IMR-90 (cell line): Measurements from ENCODE around the gene OR51Q1. TPM values are rescaled to one million over a fixed set of nuclear protein-coding genes. Genes with fewer than 3 reads are reported as not detected.

Experiments used
- ATAC-seq: fragments of 200-7000 bp; cut with Tn5 transposase; 2 replicates; pipeline ENCODE4 v1.9.1; 2020; ENCODE audit warnings: low read depth, mild to moderate bottlenecking, moderate library complexity
- BruUV-seq: library from RNA; stranded (reverse); fragments of 400-500 nt; replicated peaks from 2 replicates; lab custom pipeline; 2021; lab: Mats Ljungman, UMichigan
- CTCF ChIA-PET: fragments of 300-600 bp; formaldehyde crosslinking; extraction: SDS; loops from one replicate; lab custom pipeline; 2021; ENCODE audit warnings: antibody characterized with exemption; lab: Yijun Ruan, JAX
- POLR2A ChIA-PET: fragments of 300-600 bp; sonication (Branson Sonifier 250); formaldehyde crosslinking; loops from one replicate; lab custom pipeline; 2022; ENCODE audit warnings: antibody characterized with exemption; ENCODE audit not compliant: unreplicated experiment; lab: Charles Lee
- DNase-seq: peaks from one replicate; pipeline ENCODE4 v3.0.0; 2013
- H2AFZ ChIP-seq: replicated peaks from 2 replicates; pipeline ENCODE3; 2013; ENCODE audit warnings: low read length, mild to moderate bottlenecking; ENCODE audit not compliant: poor library complexity
- H2AK5ac ChIP-seq: 2 replicates; pipeline ENCODE4 v1.6.1; 2013; ENCODE audit warnings: low read depth, low read length, inconsistent platforms
- H2AK9ac ChIP-seq: replicated peaks from 2 replicates; pipeline ENCODE3; 2013; ENCODE audit warnings: mild to moderate bottlenecking, low read depth, low read length, moderate library complexity; ENCODE audit not compliant: poor library complexity
- H2BK120ac ChIP-seq: 2 replicates; pipeline ENCODE4 v1.6.1; 2013; ENCODE audit warnings: low read depth, low read length, inconsistent platforms
- H2BK15ac ChIP-seq: 3 replicates; pipeline ENCODE4 v1.6.1; 2013; ENCODE audit warnings: low read depth, low read length, inconsistent platforms
- H2BK20ac ChIP-seq: 2 replicates; pipeline ENCODE4 v1.6.1; 2013; ENCODE audit warnings: low read depth, mild to moderate bottlenecking, inconsistent platforms, low read length, moderate library complexity
- H2BK5ac ChIP-seq: 2 replicates; pipeline ENCODE4 v1.6.1; 2013; ENCODE audit warnings: mild to moderate bottlenecking, low read depth, low read length, inconsistent platforms; ENCODE audit not compliant: poor library complexity, severe bottlenecking
- H3K14ac ChIP-seq: replicated peaks from 2 replicates; pipeline ENCODE4 v1.6.1; 2013; ENCODE audit warnings: low read depth, low read length, inconsistent platforms
- H3K18ac ChIP-seq: 2 replicates; pipeline ENCODE4 v1.6.1; 2013; ENCODE audit warnings: low read depth, low read length, control low read depth
- H3K23ac ChIP-seq: 2 replicates; pipeline ENCODE4 v1.6.1; 2013; ENCODE audit warnings: low read depth, low read length, inconsistent platforms
- H3K27ac ChIP-seq: 2 replicates; pipeline ENCODE4 v1.5.1; 2013; ENCODE audit warnings: mild to moderate bottlenecking, control low read depth, low read length; ENCODE audit not compliant: insufficient read depth
- H3K27me3 ChIP-seq: 2 replicates; pipeline ENCODE4 v1.6.1; 2013; ENCODE audit warnings: low read length; ENCODE audit not compliant: control insufficient read depth, insufficient read depth
- H3K36me3 ChIP-seq: 2 replicates; pipeline ENCODE4 v1.6.1; 2013; ENCODE audit warnings: low read length, mixed read lengths; ENCODE audit not compliant: control insufficient read depth, insufficient read depth
- H3K4ac ChIP-seq: 2 replicates; pipeline ENCODE4 v1.6.1; 2013; ENCODE audit warnings: low read depth, low read length, inconsistent platforms
- H3K4me1 ChIP-seq: 2 replicates; pipeline ENCODE4 v1.6.1; 2013; ENCODE audit warnings: low read length, mixed read lengths; ENCODE audit not compliant: control insufficient read depth, insufficient read depth
- H3K4me2 ChIP-seq: 2 replicates; pipeline ENCODE4 v1.6.1; 2013; ENCODE audit warnings: low read depth, mild to moderate bottlenecking, control low read depth, low read length, moderate library complexity
- H3K4me3 ChIP-seq: 2 replicates; pipeline ENCODE4 v1.5.1; 2013; ENCODE audit warnings: low read depth, mild to moderate bottlenecking, control low read depth, low read length, moderate library complexity; ENCODE audit not compliant: insufficient read depth
- H3K56ac ChIP-seq: 2 replicates; pipeline ENCODE4 v1.6.1; 2013; ENCODE audit warnings: low read length, inconsistent platforms; ENCODE audit not compliant: insufficient read depth; ENCODE audit errors: extremely low read depth
- H3K79me1 ChIP-seq, 2 experiments: 2 replicates each; pipeline ENCODE4 v1.6.1; 2013; ENCODE audit warnings: low read length in 2 of 2, inconsistent platforms in 1 of 2, low read depth in 1 of 2
- H3K9ac ChIP-seq: 2 replicates; pipeline ENCODE4 v1.6.1; 2013; ENCODE audit warnings: low read depth, low read length, control low read depth
- H3K9me1 ChIP-seq: 2 replicates; pipeline ENCODE4 v1.6.1; 2013; ENCODE audit warnings: low read length, inconsistent platforms; ENCODE audit not compliant: insufficient read depth
- H3K9me3 ChIP-seq: 2 replicates; pipeline ENCODE4 v1.6.1; 2013; ENCODE audit warnings: low read length; ENCODE audit not compliant: control insufficient read depth, insufficient read depth
- H4K20me1 ChIP-seq: 2 replicates; pipeline ENCODE4 v1.6.1; 2013; ENCODE audit warnings: low read length, inconsistent platforms; ENCODE audit not compliant: insufficient read depth
- H4K5ac ChIP-seq: 2 replicates; pipeline ENCODE4 v1.6.1; 2013; ENCODE audit warnings: mild to moderate bottlenecking, low read depth, low read length, control low read depth
- H4K8ac ChIP-seq, 2 experiments: 2 replicates each; pipeline ENCODE4 v1.6.1; 2013; ENCODE audit warnings: low read depth in 2 of 2, low read length in 2 of 2, control low read depth in 1 of 2, inconsistent platforms in 1 of 2
- H4K91ac ChIP-seq: 2 replicates; pipeline ENCODE4 v1.6.1; 2013; ENCODE audit warnings: low read depth, low read length, inconsistent platforms; ENCODE audit not compliant: insufficient read depth
- NFE2L2 ChIP-seq: fragments of 150-350 bp; IDR thresholded peaks from 2 replicates; pipeline ENCODE4 v1.6.1; 2016; ENCODE audit warnings: low read depth, mild to moderate bottlenecking, low read length
- RFX5 ChIP-seq: IDR thresholded peaks from 2 replicates; pipeline ENCODE4 v1.8.0; 2012; ENCODE audit warnings: low read depth, mild to moderate bottlenecking, low read length, moderate library complexity
- dilution Hi-C: fragments of 300-500 bp; cut with HindIII; formaldehyde crosslinking; loops from one replicate; pipeline ENCODE4 v1.14.3; 2018; ENCODE audit warnings: low sequenced_read_pairs; ENCODE audit not compliant: unreplicated experiment
- in situ Hi-C: fragments of 300-500 bp; cut with MboI; formaldehyde crosslinking; loops from 3 replicates; pipeline ENCODE4 v1.14.3; 2019; ENCODE audit warnings: low sequenced_read_pairs, inconsistent platforms, mixed read lengths
- intact Hi-C: fragments of 100-400 bp; cut with micrococcal nuclease; formaldehyde crosslinking; loops from 2 replicates; pipeline ENCODE4 v1.10.0; 2022
- polyA plus RNA-seq, 3 experiments: library from polyadenylated mRNA; depleted of rRNA; stranded (reverse); fragments of >200 nt; gene quantifications; 2 replicates each; pipeline ENCODE4 v1.2.3, GENCODE V29; 2012; ENCODE audit warnings: low replicate concordance in 1 of 3
- total RNA-seq: library from RNA; depleted of rRNA; stranded (reverse); fragments of >200 nt; gene quantifications from 2 replicates; pipeline ENCODE4 v1.2.3, GENCODE V29; 2012

Gene OR51Q1
- total and polyA plus RNA-seq, 2 of the 4 experiments (the other 2 are of a cell fraction), result not detected

DNA sequence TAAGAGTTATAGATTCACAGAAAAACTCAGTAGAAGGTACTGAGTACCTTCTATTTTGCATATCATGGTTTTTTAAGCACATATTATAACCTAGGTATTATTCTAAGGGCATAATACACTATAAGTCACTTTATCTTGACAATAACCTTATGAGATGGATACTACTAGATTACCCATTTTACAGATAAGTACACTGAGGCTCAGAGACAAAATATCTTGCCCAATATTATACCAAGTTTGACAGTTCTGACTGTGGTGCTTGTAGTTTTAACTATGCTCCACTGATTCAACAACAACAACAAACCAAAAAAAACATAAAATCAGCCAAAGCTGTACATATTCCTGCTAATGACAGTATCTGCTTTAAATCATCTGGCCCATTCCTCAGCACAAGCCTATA lies 27.8 kb upstream of the OR51Q1 start:
- Histone ChIP-seq H3K9ac (no peak overlapping the region), H3K9me1 (no peaks in the 10 kb centered on the region), H3K4me3 (no peak overlapping the region), H4K91ac (no peak overlapping the region), H3K27me3 (no peaks in the 10 kb centered on the region), H3K79me1 (no peaks in the 10 kb centered on the region), H3K14ac (no peak overlapping the region), H2BK5ac (no peak overlapping the region), H4K8ac (no peak overlapping the region), H4K5ac (no peak overlapping the region), H3K23ac (no peak overlapping the region), H2BK15ac (no peak overlapping the region), H2AK5ac (no peak overlapping the region), H4K20me1 (no peaks in the 10 kb centered on the region), H2BK120ac (no peak overlapping the region), H3K18ac (no peak overlapping the region), H3K56ac (no peak overlapping the region), H3K36me3 (no peaks in the 10 kb centered on the region), H3K4me1 (no peaks in the 10 kb centered on the region), H2AFZ (no peak overlapping the region), H3K4me2 (no peak overlapping the region), H3K4ac (no peak overlapping the region), H3K27ac (no peak overlapping the region), H2AK9ac (no peak overlapping the region), H3K9me3 (no peaks in the 10 kb centered on the region), H2BK20ac (no peak overlapping the region)
- dilution Hi-C loops, result no loop called here
- ATAC-seq (no peak), DNase-seq (no peak)
- CTCF ChIA-PET, result interaction anchor here (0.6 kb wide), 1 partner anchor 1532 kb away, joined by 7 read pairs; the partner anchor contains the start of gene ZNF215
- intact Hi-C loops, result no loop called here
- BruUV-seq, result no TSS peak
- in situ Hi-C loops, result no loop called here
- TF ChIP-seq NFE2L2 (no peak), RFX5 (no peak)
- POLR2A ChIA-PET, result no interaction called here
